ENCODE data around the gene PDE6B.

Gene PDE6B

GRCh38 chr4:708631-708933 lies 83.2 kb downstream of the PDE6B start:
- DNase-seq: no peak

DNA sequence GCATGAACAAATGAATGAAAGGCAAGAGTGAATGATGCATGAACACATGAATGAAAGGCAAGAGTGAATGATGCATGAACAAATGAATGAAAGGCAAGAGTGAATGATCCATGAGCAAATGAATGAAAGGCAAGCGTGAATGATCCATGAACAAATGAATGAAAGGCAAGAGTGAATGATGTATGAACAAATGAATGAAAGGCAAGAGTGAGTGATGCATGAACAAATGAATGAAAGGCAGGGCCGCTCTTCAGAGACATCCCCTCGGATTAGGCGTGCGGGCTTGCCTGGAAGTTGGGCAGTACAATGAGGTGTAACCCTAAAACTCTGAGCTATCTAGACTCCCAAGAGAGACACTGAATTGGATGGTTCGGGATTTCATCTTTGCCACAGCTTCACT lies 84.0 kb downstream of the PDE6B start:
- no peak for DNase-seq

- no peak for DNase-seq
Measured at GRCh38 chr4:710116-710515, 84.7 kb downstream of the PDE6B start.

DNA sequence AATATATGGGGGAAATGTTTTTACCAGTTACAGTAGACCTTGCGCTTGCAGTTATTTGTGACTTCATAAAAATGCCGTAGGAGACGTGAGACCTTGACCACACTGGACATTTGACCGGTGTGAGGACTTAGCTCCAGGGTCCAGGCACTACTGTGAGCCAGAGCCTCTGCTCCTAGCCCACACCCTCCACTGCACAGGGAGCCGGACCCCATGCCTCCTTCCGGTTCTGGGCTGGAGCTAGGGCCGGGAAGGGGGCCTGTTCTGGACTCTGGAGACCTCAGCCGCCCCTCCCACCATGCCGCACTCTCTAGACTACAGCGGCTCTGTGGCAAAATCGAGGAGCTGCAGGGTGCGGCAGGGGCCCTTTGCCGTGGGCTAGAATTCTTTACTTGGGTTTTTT lies 85.5 kb downstream of the PDE6B start:
- no peak for DNase-seq

DNA sequence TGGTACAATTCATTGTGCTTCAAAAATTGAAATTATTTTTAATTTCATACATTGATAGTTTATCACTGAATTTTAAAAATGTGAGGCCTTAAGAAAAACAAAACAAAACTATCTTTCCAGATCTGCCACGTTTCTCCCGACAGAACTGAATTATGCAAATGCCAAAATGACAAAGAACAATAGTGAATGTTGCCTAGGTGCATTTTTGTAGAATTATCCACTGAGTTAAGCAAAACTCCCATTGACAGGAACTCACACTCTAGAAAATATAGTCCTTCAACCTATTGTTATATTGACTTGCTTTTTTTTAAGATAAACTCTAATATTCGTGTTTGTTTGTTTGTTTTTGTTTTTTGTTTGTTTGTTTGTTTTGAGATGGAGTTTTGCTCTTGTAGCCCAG lies 86.7 kb downstream of the PDE6B start:
- no peak for DNase-seq

GRCh38 chr4:712916-713632 lies 87.7 kb downstream of the PDE6B start:
- DNase-seq: no peak

- DNase-seq: no peak
Measured at GRCh38 chr4:714087-714486, 88.7 kb downstream of the PDE6B start.

- no peak for DNase-seq
Measured at GRCh38 chr4:717601-718320, 92.4 kb downstream of the PDE6B start.

DNA sequence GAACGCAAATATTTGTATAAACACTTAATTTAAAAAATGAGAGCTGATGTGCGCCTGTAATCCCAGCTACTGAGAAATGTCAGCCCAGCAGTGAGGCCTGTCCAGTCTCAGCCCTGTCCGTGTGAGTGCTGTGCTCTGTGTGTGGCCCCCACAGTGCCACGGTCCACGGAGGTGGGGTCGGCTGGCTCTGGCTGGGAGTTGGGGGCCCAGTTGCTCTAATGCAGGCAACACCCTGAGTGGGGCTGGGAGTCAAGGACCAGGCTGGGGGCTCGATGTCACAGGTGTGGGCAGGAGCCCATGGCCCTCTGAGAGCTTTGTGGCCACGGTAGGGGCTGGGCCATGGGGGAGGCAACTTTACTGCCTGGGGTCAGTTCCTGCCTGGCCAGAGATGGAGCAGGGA lies 93.1 kb downstream of the PDE6B start:
- no peak for DNase-seq
